Tibial nerve (tissue), 4 donors: Measurements from ENCODE around the gene NPY5R. TPM values are rescaled to one million over a fixed set of nuclear protein-coding genes. Genes with fewer than 3 reads are reported as not detected.

Source experiments
- DNase-seq, 2 donors: peaks; one replicate each; pipeline ENCODE4 v3.0.0-alpha.2; 2019; ENCODE audit warnings: low spot score in 2 of 2
- H3K27ac ChIP-seq, 4 donors: fragments of 200-600 bp; sonication (generic) in 3 of 4; one replicate each; pipeline ENCODE4 v1.5.1; 2017 to 2019; ENCODE audit warnings: mild to moderate bottlenecking in 1 of 4
- H3K27me3 ChIP-seq, 2 donors: fragments of 200-600 bp; sonication (generic) in 1 of 2; one replicate each; pipeline versions ENCODE4 v1.5.1 to v1.6.0; 2017 to 2019
- H3K36me3 ChIP-seq, 3 donors: fragments of 200-600 bp; sonication (generic); one replicate each; pipeline ENCODE4 v1.5.1; 2018 to 2019
- H3K4me1 ChIP-seq, 4 donors: fragments of 200-600 bp; sonication (generic) in 3 of 4; one replicate each; pipeline ENCODE4 v1.5.1; 2017 to 2019
- H3K4me3 ChIP-seq, 4 donors: fragments of 200-600 bp; sonication (generic) in 3 of 4; one replicate each; pipeline ENCODE4 v1.5.1; 2017 to 2019; ENCODE audit warnings: mild to moderate bottlenecking in 1 of 4, moderate library complexity in 1 of 4
- H3K9me3 ChIP-seq, 4 donors: fragments of 200-600 bp; sonication (generic) in 3 of 4; one replicate each; pipeline ENCODE4 v1.5.1; 2017 to 2019
- EP300 ChIP-seq, 2 donors: sonication (generic); formaldehyde crosslinking; IDR thresholded peaks; one replicate each; pipeline ENCODE4 v1.6.1; 2017; ENCODE audit warnings: antibody characterized with exemption in 2 of 2, mild to moderate bottlenecking in 1 of 2
- POLR2A ChIP-seq, 2 donors: fragments of 450-650 bp; IDR thresholded peaks; one replicate each; pipeline ENCODE4 v1.6.1; 2017; ENCODE audit warnings: antibody characterized with exemption in 2 of 2, mild to moderate bottlenecking in 2 of 2, moderate library complexity in 2 of 2
- WGBS, 2 donors: methylation state at CpG; one replicate each; pipeline ENCODE4 v1.1.5; 2018; 5-methylcytosine and 5-hydroxymethylcytosine counted together
- total RNA-seq, 4 donors: library from RNA; depleted of rRNA; stranded (reverse); fragments of >200 nt; gene quantifications; one replicate each; pipeline ENCODE4 v1.1.0, GENCODE V29; 2016
- TF ChIP-seq, protein P1 (sequence below), 5 experiments: fragments of 200-600 bp in 3 of 5; fragments of 450-650 bp in 2 of 5; sonication (generic) in 3 of 5; IDR thresholded peaks; one replicate each; pipeline ENCODE4 v1.5.1; 2016 to 2019; ENCODE audit warnings: antibody characterized with exemption in 5 of 5, mild to moderate bottlenecking in 3 of 5, moderate library complexity in 2 of 5

Gene NPY5R
- total RNA-seq: 1 to 10 TPM in 1 of 4 donors, under 1 TPM in 3; 0.21 to 1.1 (median 0.65) TPM

DNA sequence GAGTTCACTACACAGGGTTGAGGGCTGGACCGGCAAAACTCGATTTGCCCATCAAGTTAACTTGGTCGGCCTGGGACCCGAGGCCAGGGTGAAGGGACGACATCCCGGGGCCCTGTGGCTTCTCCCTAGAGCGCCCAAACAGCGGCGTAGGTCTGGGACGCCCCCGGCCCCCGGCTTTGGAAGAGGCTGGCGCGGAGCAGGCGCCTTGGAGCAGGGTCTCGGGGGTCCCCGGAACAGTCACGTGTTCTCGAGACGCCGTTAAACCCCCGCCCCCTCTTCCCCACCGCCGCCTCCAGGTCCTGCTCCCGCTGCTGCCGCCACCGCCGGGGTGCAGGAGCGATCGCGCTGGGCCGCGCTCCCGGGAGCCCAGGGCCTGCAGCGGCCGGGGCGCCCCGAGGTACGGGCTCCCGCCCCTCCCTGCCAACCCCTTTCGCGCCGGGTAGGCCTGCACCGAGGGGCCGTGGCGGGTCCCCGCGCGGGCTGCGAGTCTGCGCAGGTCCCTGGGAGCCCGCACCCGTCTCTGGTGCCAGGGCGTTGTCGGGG, at the start of gene NPY5R:
Gene NPY5R (plus strand): TSS at position 289 of the 543 bp plus-strand sequence. CDS start 6,382 bp downstream, outside the sequence.
- H3K4me1 ChIP-seq: peaks cover 0 to 24% (median 1%) of the 10 kb centered on the region in 4 donors
- peak within 1 kb of the TSS in 3 of 4 donors; percentile 11 to 55 (median 45) for H3K27ac ChIP-seq
- 0 to 1% methylated on average over 14 to 40 of the region's 55 CpGs for WGBS, 2 donors
- no peak for DNase-seq
- H3K27me3 ChIP-seq: peaks cover 0 to 33% of the 10 kb centered on the region in 2 donors
- no peaks in the 10 kb centered on the region for H3K36me3 ChIP-seq
- TF ChIP-seq, protein P1, sequence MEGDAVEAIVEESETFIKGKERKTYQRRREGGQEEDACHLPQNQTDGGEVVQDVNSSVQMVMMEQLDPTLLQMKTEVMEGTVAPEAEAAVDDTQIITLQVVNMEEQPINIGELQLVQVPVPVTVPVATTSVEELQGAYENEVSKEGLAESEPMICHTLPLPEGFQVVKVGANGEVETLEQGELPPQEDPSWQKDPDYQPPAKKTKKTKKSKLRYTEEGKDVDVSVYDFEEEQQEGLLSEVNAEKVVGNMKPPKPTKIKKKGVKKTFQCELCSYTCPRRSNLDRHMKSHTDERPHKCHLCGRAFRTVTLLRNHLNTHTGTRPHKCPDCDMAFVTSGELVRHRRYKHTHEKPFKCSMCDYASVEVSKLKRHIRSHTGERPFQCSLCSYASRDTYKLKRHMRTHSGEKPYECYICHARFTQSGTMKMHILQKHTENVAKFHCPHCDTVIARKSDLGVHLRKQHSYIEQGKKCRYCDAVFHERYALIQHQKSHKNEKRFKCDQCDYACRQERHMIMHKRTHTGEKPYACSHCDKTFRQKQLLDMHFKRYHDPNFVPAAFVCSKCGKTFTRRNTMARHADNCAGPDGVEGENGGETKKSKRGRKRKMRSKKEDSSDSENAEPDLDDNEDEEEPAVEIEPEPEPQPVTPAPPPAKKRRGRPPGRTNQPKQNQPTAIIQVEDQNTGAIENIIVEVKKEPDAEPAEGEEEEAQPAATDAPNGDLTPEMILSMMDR (IDR thresholded peaks at IDR 0.05): no peak
- no peak for TF ChIP-seq EP300 (IDR thresholded peaks at IDR 0.05)
- no peak for TF ChIP-seq POLR2A (IDR thresholded peaks at IDR 0.05)
- peak within 1 kb of the TSS; percentile 39 to 58 (median 54) for H3K4me3 ChIP-seq
- no peaks in the 10 kb centered on the region for H3K9me3 ChIP-seq

- TF ChIP-seq, protein P1 (IDR thresholded peaks at IDR 0.05): no peak
- TF ChIP-seq EP300 (IDR thresholded peaks at IDR 0.05): no peak
- no peak for TF ChIP-seq POLR2A (IDR thresholded peaks at IDR 0.05)
- H3K4me3 ChIP-seq: no peak overlapping the region
- no peak for DNase-seq
- no peaks in the 10 kb centered on the region for H3K36me3 ChIP-seq
- H3K4me1 ChIP-seq: no peaks in the 10 kb centered on the region
- no peaks in the 10 kb centered on the region for H3K27me3 ChIP-seq
- 76 to 80% methylated on average over 3 of the region's 3 CpGs for WGBS, 2 donors
- peaks cover 0 to 15% (median 0%) of the 10 kb centered on the region in 4 donors for H3K9me3 ChIP-seq
- H3K27ac ChIP-seq: no peak overlapping the region
Measured at GRCh38 chr4:163295138-163295537, 48.6 kb upstream of the NPY5R start.

DNA sequence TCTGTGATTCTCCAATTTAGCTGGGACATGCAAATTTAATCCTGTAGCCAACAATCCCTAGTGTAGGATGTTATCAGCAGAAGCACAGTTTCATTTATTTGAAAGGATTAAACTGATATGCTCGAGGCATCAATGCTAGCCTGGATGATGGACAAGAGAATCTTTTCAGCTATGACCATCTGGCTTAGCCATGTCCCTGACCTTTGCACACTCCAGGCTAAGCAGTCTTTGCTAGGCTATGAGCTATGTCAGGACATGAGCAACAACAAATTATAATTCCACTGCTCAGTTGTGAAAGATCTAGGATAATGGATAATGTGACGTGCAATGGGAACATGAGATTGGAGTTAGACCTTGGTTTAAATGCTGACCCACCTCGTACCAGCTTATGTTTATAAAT, 43.2 kb upstream of the NPY5R start:
- DNase-seq: no peak
- Histone ChIP-seq H3K36me3 (no peaks in the 10 kb centered on the region), H3K9me3 (peaks cover 0 to 15% (median 0%) of the 10 kb centered on the region in 4 donors), H3K27ac (no peak overlapping the region), H3K27me3 (no peaks in the 10 kb centered on the region), H3K4me1 (no peaks in the 10 kb centered on the region), H3K4me3 (no peak overlapping the region)
- 53 to 62% methylated on average over 3 of the region's 3 CpGs for WGBS, 2 donors
- TF ChIP-seq, protein P1 (IDR thresholded peaks at IDR 0.05): no peak
- no peak for TF ChIP-seq EP300 (IDR thresholded peaks at IDR 0.05)
- no peak for TF ChIP-seq POLR2A (IDR thresholded peaks at IDR 0.05)

DNA sequence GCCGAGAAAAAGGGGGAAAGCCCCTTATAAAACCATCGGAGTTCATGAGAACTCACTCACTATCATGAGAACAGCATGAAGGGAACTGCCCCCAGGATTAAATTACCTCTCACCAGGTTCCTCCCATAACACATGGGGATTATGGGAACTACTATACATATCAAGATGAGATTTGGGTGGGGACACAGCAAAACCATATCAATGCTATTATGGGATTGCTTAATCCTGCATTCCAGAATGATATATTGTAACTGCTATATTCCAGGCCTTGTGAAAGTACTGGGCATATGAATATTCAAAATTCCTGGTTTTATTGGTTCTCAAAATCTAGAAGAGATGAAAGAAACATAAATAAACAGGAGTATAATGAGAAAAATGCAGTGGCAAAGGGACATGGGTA, 40.6 kb upstream of the NPY5R start:
- WGBS, 2 donors: 91 to 92% methylated on average over 2 of the region's 2 CpGs
- H3K4me1 ChIP-seq: no peaks in the 10 kb centered on the region
- H3K36me3 ChIP-seq: no peaks in the 10 kb centered on the region
- TF ChIP-seq EP300 (IDR thresholded peaks at IDR 0.05) (no peak), POLR2A (IDR thresholded peaks at IDR 0.05) (no peak)
- TF ChIP-seq, protein P1 (IDR thresholded peaks at IDR 0.05): no peak
- H3K9me3 ChIP-seq: peaks cover 0 to 15% (median 0%) of the 10 kb centered on the region in 4 donors
- no peak overlapping the region for H3K27ac ChIP-seq
- no peak for DNase-seq
- H3K4me3 ChIP-seq: no peak overlapping the region
- no peaks in the 10 kb centered on the region for H3K27me3 ChIP-seq

GRCh38 chr4:163309466-163309865, 34.2 kb upstream of the NPY5R start:
- Histone ChIP-seq H3K4me3 (no peak overlapping the region), H3K27ac (no peak overlapping the region), H3K36me3 (no peaks in the 10 kb centered on the region), H3K9me3 (no peaks in the 10 kb centered on the region), H3K4me1 (no peaks in the 10 kb centered on the region), H3K27me3 (no peaks in the 10 kb centered on the region)
- TF ChIP-seq, protein P1 (IDR thresholded peaks at IDR 0.05): no peak
- 39 to 78% methylated on average over 1 of the region's 1 CpG for WGBS, 2 donors
- no peak for DNase-seq
